GM23338 (cell line): Measurements from ENCODE around the gene PFKFB3. TPM values are rescaled to one million over a fixed set of nuclear protein-coding genes. Genes with fewer than 3 reads are reported as not detected.

Experiments
- ATAC-seq: fragments of 200-7000 bp; cut with Tn5 transposase; 3 replicates; pipeline ENCODE4 v1.9.1; 2020
- DNase-seq: peaks from one replicate; pipeline ENCODE4 v3.0.0-alpha.2; 2015; ENCODE audit warnings: low spot score
- H2AFZ ChIP-seq: fragments of 200-600 bp; sonication (generic); 2 replicates; pipeline ENCODE4 v1.8.0; 2016; ENCODE audit warnings: antibody characterized with exemption, mild to moderate bottlenecking, moderate library complexity
- H3F3A ChIP-seq: fragments of 200-600 bp; sonication (generic); replicated peaks from 2 replicates; pipeline ENCODE4 v1.8.0; 2017; ENCODE audit warnings: antibody characterized with exemption, mixed run types, low read depth
- H3K27ac ChIP-seq: fragments of 200-600 bp; sonication (generic); 2 replicates; pipeline ENCODE4 v1.6.1; 2016; ENCODE audit warnings: low read depth
- H3K27me3 ChIP-seq: fragments of 200-600 bp; sonication (generic); 2 replicates; pipeline ENCODE4 v1.8.0; 2016; ENCODE audit warnings: mild to moderate bottlenecking, mixed run types, moderate library complexity; ENCODE audit not compliant: insufficient read depth
- H3K36me3 ChIP-seq: fragments of 200-600 bp; sonication (generic); 2 replicates; pipeline ENCODE4 v1.8.0; 2016; ENCODE audit warnings: mild to moderate bottlenecking; ENCODE audit not compliant: insufficient read depth
- H3K4me1 ChIP-seq: fragments of 200-600 bp; sonication (generic); 2 replicates; pipeline ENCODE4 v1.8.0; 2016; ENCODE audit warnings: mild to moderate bottlenecking, moderate library complexity; ENCODE audit not compliant: insufficient read depth
- H3K4me2 ChIP-seq: fragments of 200-600 bp; sonication (generic); 2 replicates; pipeline ENCODE4 v1.7.1; 2017; ENCODE audit warnings: mixed run types
- H3K4me3 ChIP-seq: fragments of 200-600 bp; sonication (generic); 2 replicates; pipeline ENCODE4 v1.6.1; 2016; ENCODE audit warnings: mixed run types
- H3K79me2 ChIP-seq: fragments of 200-600 bp; sonication (generic); replicated peaks from 2 replicates; pipeline ENCODE4 v1.8.0; 2017; ENCODE audit warnings: mild to moderate bottlenecking; ENCODE audit not compliant: insufficient read depth
- H3K9me2 ChIP-seq: fragments of 200-600 bp; sonication (generic); 2 replicates; pipeline ENCODE4 v1.8.0; 2017; ENCODE audit not compliant: insufficient read depth
- H4K20me1 ChIP-seq: fragments of 200-600 bp; sonication (generic); replicated peaks from 2 replicates; pipeline ENCODE4 v1.8.0; 2017; ENCODE audit warnings: mild to moderate bottlenecking; ENCODE audit not compliant: insufficient read depth
- H3K27ac Mint-ChIP-seq: 2 replicates; pipeline ENCODE4 v1.8.0; 2020; ENCODE audit warnings: inconsistent platforms, mild to moderate bottlenecking, moderate library complexity, mixed read lengths
- H3K27me3 Mint-ChIP-seq: 3 replicates; pipeline ENCODE4 v1.8.0; 2022; ENCODE audit warnings: low read depth, mild to moderate bottlenecking, moderate library complexity, mixed read lengths, inconsistent platforms; ENCODE audit not compliant: insufficient read depth, poor library complexity
- H3K36me3 Mint-ChIP-seq: 3 replicates; pipeline ENCODE4 v1.8.0; 2021; ENCODE audit warnings: low read depth, mild to moderate bottlenecking, inconsistent platforms, moderate library complexity, mixed read lengths
- H3K4me1 Mint-ChIP-seq: 3 replicates; pipeline ENCODE4 v1.8.0; 2020; ENCODE audit warnings: mild to moderate bottlenecking, inconsistent platforms, mixed read lengths
- H3K4me3 Mint-ChIP-seq: 3 replicates; pipeline ENCODE4 v1.8.0; 2021; ENCODE audit warnings: moderate library complexity, mild to moderate bottlenecking, inconsistent platforms, mixed read lengths
- H3K9me3 Mint-ChIP-seq: 3 replicates; pipeline ENCODE4 v1.8.0; 2020; ENCODE audit warnings: moderate library complexity, mild to moderate bottlenecking, inconsistent platforms, mixed read lengths
- CREB1 ChIP-seq: fragments of 250-450 bp; sonication (Bioruptor Pico); IDR thresholded peaks from 2 replicates; pipeline ENCODE4 v1.5.0; 2020; ENCODE audit warnings: low read depth, mild to moderate bottlenecking, moderate library complexity
- CTCF ChIP-seq, 2 experiments: fragments of 200-600 bp in 1 of 2; sonication (generic) in 1 of 2; conservative IDR thresholded peaks; 2 replicates each; pipeline versions ENCODE4 v1.5.1 to v1.6.1; 2016 to 2017; ENCODE audit warnings: antibody characterized with exemption in 2 of 2, low read depth in 2 of 2, mild to moderate bottlenecking in 2 of 2, moderate library complexity in 1 of 2
- ZNF462 ChIP-seq: fragments of 250-450 bp; sonication (Bioruptor Pico); IDR thresholded peaks from 2 replicates; pipeline ENCODE4 v1.5.0; 2020; ENCODE audit warnings: mild to moderate bottlenecking, moderate library complexity
- polyA plus RNA-seq: library from polyadenylated mRNA; unstranded; fragments of >200 nt; fragmentation: Nextera tagmentation; extraction: Ambion mirVana; gene quantifications from 2 replicates; pipeline ENCODE4 v1.2.1, GENCODE V29; 2016
- total RNA-seq: library from RNA; depleted of rRNA; stranded (reverse); fragments of >200 nt; shearing (Covaris generic); gene quantifications from 2 replicates; pipeline ENCODE4 v1.2.3, GENCODE V29; 2014

The PFKFB3 gene
- total and polyA plus RNA-seq, 2 experiments from 2014 or later: 9.5 to 26.8 TPM

GRCh38 chr10:6182454-6183098, 20.2 kb upstream of the PFKFB3 start:
- peaks cover 6% of the 10 kb centered on the region for H3K27me3 Mint-ChIP-seq
- H4K20me1 ChIP-seq: peaks cover 7% of the 10 kb centered on the region; the same call in 1 of the 2 replicates
- H3K4me1 Mint-ChIP-seq: no peaks in the 10 kb centered on the region
- no peak overlapping the region for H3K4me3 ChIP-seq
- no peaks in the 10 kb centered on the region for H3K36me3 ChIP-seq
- no peak overlapping the region for H3K4me2 ChIP-seq
- H3K4me3 Mint-ChIP-seq: no peak overlapping the region
- no peaks in the 10 kb centered on the region for H3K36me3 Mint-ChIP-seq
- ATAC-seq (peak; percentile 53), DNase-seq (no peak)
- H2AFZ ChIP-seq: no peak overlapping the region
- H3F3A ChIP-seq: no peaks in the 10 kb centered on the region
- no peaks in the 10 kb centered on the region for H3K9me2 ChIP-seq
- H3K27ac ChIP-seq: no peak overlapping the region
- no peaks in the 10 kb centered on the region for H3K27me3 ChIP-seq
- H3K27ac Mint-ChIP-seq: no peak overlapping the region
- no peaks in the 10 kb centered on the region for H3K79me2 ChIP-seq
- TF ChIP-seq ZNF462 (CRISPR knock-in tag) (no peak), CREB1 (CRISPR knock-in tag) (no peak), CTCF (conservative IDR thresholded peaks at IDR 0.05; ENCODE audit: low read depth in 2 of 2) (no peak)
- no peaks in the 10 kb centered on the region for H3K4me1 ChIP-seq
- no peaks in the 10 kb centered on the region for H3K9me3 Mint-ChIP-seq
